CD4-positive, alpha-beta T cell (primary cell): ENCODE data around the gene MED15. TPM values are rescaled to one million over a fixed set of nuclear protein-coding genes. Genes with fewer than 3 reads are reported as not detected.

ENCODE experiments used
- ATAC-seq: fragments of 200-7000 bp; cut with Tn5 transposase; one replicate; pipeline ENCODE4 v1.10.0; 2022; ENCODE audit warnings: mild to moderate bottlenecking; ENCODE audit not compliant: poor library complexity
- CTCF ChIA-PET: fragments of 350-600 bp; sonication (Branson Sonifier 250); formaldehyde crosslinking; loops from one replicate; lab custom pipeline; 2021; ENCODE audit warnings: antibody characterized with exemption, inconsistent platforms; lab: Charles Lee
- POLR2A ChIA-PET: fragments of 350-600 bp; sonication (Branson Sonifier 250); formaldehyde crosslinking; loops from one replicate; lab custom pipeline; 2021; ENCODE audit warnings: antibody characterized with exemption, inconsistent platforms; lab: Charles Lee
- DNase-seq, 14 experiments: peaks; one replicate each; pipeline ENCODE4 v3.0.0-alpha.2; 2013 to 2020; ENCODE audit warnings: mixed read lengths in 2 of 14
- H3K27ac ChIP-seq, 2 donors: one replicate each; pipeline versions ENCODE4 v1.5.1 to v1.7.0; 2013; ENCODE audit warnings: low read length in 2 of 2, low read depth in 1 of 2, mild to moderate bottlenecking in 1 of 2
- H3K27me3 ChIP-seq, 2 experiments: 1 replicate in 1 of 2; 2 replicates in 1 of 2; pipeline versions ENCODE4 v1.6.1 to v1.7.0; 2013; ENCODE audit warnings: low read length in 2 of 2, control low read depth in 1 of 2, mild to moderate bottlenecking in 1 of 2, moderate library complexity in 1 of 2; ENCODE audit not compliant: insufficient read depth in 2 of 2, control insufficient read depth in 1 of 2
- H3K36me3 ChIP-seq: one replicate; pipeline ENCODE4 v1.6.1; 2013; ENCODE audit warnings: low read length, control low read depth; ENCODE audit not compliant: insufficient read depth
- H3K4me1 ChIP-seq: one replicate; pipeline ENCODE4 v1.6.1; 2013; ENCODE audit warnings: low read length, control low read depth; ENCODE audit not compliant: insufficient read depth
- H3K4me3 ChIP-seq: one replicate; pipeline ENCODE4 v1.5.1; 2013; ENCODE audit warnings: mild to moderate bottlenecking, low read length, moderate library complexity
- H3K9me3 ChIP-seq, 2 experiments: 1 replicate in 1 of 2; 2 replicates in 1 of 2; pipeline versions ENCODE4 v1.6.1 to v1.7.0; 2013; ENCODE audit warnings: low read length in 2 of 2, mild to moderate bottlenecking in 2 of 2, control low read depth in 1 of 2, moderate library complexity in 1 of 2; ENCODE audit not compliant: control insufficient read depth in 1 of 2, insufficient read depth in 1 of 2
- H3K27ac Mint-ChIP-seq: one replicate; pipeline ENCODE4 v1.8.0; 2020; ENCODE audit warnings: mixed read lengths
- H3K27me3 Mint-ChIP-seq: one replicate; pipeline ENCODE4 v1.8.0; 2021; ENCODE audit warnings: mixed read lengths
- H3K36me3 Mint-ChIP-seq: one replicate; pipeline ENCODE4 v1.8.0; 2021; ENCODE audit warnings: low read depth, mixed read lengths
- H3K4me1 Mint-ChIP-seq: one replicate; pipeline ENCODE4 v1.8.0; 2021; ENCODE audit warnings: low read depth, mixed read lengths
- H3K4me3 Mint-ChIP-seq: one replicate; pipeline ENCODE4 v1.8.0; 2020; ENCODE audit warnings: mild to moderate bottlenecking, mixed read lengths
- H3K9me3 Mint-ChIP-seq: one replicate; pipeline ENCODE4 v1.8.0; 2020; ENCODE audit warnings: mixed read lengths
- CTCF ChIP-seq: fragments of 200-600 bp; IDR thresholded peaks from one replicate; pipeline ENCODE4 v1.8.0; 2022; ENCODE audit warnings: antibody characterized with exemption, mild to moderate bottlenecking
- intact Hi-C, 2 experiments: fragments of 100-400 bp; cut with DNase I in 1 of 2; cut with micrococcal nuclease in 1 of 2; formaldehyde crosslinking; loops; one replicate each; pipeline versions ENCODE4 v1.15.1 to v1.9.0; 2023 to 2025; cut with DNase I, micrococcal nuclease
- total RNA-seq, 174 experiments: library from RNA in 2 of 174; stranded (reverse) in 2 of 174; gene quantifications; one replicate each; pipeline ENCODE4 v1.2.3 and lab custom pipeline; 2021 to 2026

Gene MED15
- total RNA-seq, 2 experiments from 2014 or later = 181 to 191 TPM

- CTCF ChIA-PET = no interaction called here
- intact Hi-C loops = loop anchor here in 1 of 2 experiments (10.0 kb wide), 1 partner anchor 96 kb away; no protein-coding TSS in a partner anchor
- Histone ChIP-seq H3K4me1 (peaks cover 51% of the 10 kb centered on the region), H3K9me3 (no peaks in the 10 kb centered on the region), H3K4me3 (no peak overlapping the region), H3K27ac (no peak overlapping the region), H3K27me3 (no peaks in the 10 kb centered on the region), H3K36me3 (peaks cover 18% of the 10 kb centered on the region)
- no peak overlapping the region for H3K4me3 Mint-ChIP-seq
- DNase-seq = no peak
- ATAC-seq = no peak
- TF ChIP-seq CTCF = no peak
- H3K4me1 Mint-ChIP-seq = peaks cover 58% of the 10 kb centered on the region
- H3K27me3 Mint-ChIP-seq = no peaks in the 10 kb centered on the region
- H3K9me3 Mint-ChIP-seq = no peaks in the 10 kb centered on the region
- H3K27ac Mint-ChIP-seq = peak overlapping the region; percentile 15
- H3K36me3 Mint-ChIP-seq = peaks cover 45% of the 10 kb centered on the region
- POLR2A ChIA-PET = interaction anchor here (1.0 kb wide), 1 partner anchor 36 kb away, joined by 3 read pairs; no protein-coding TSS in a partner anchor
Measured at GRCh38 chr22:20459152-20459542, 48.3 kb upstream of the MED15 start.

- Mint-ChIP-seq H3K4me3 (no peak overlapping the region), H3K27ac (peak overlapping the region; percentile 15), H3K36me3 (peaks cover 44% of the 10 kb centered on the region), H3K27me3 (no peaks in the 10 kb centered on the region), H3K9me3 (no peaks in the 10 kb centered on the region), H3K4me1 (peaks cover 65% of the 10 kb centered on the region)
- Histone ChIP-seq H3K36me3 (peaks cover 18% of the 10 kb centered on the region), H3K4me3 (no peak overlapping the region), H3K27me3 (no peaks in the 10 kb centered on the region), H3K27ac (no peak overlapping the region), H3K4me1 (peaks cover 58% of the 10 kb centered on the region), H3K9me3 (no peaks in the 10 kb centered on the region)
- no peak for DNase-seq
- intact Hi-C loops = loop anchor here in 1 of 2 experiments (10.0 kb wide), 1 partner anchor 95 kb away; no protein-coding TSS in a partner anchor
- ChIA-PET CTCF (interaction anchor here (0.5 to 1.1 kb wide), 2 partner anchors 29 to 155 kb away, joined by 3 read pairs; no protein-coding TSS in a partner anchor), POLR2A (interaction anchor here (1.0 kb wide), 1 partner anchor 35 kb away, joined by 3 read pairs; no protein-coding TSS in a partner anchor)
- ATAC-seq = no peak
- TF ChIP-seq CTCF = no peak
Measured at GRCh38 chr22:20459862-20460261, 47.5 kb upstream of the MED15 start.

- peaks cover 71% of the 10 kb centered on the region for H3K4me1 ChIP-seq
- TF ChIP-seq CTCF = no peak
- no peaks in the 10 kb centered on the region for H3K27me3 ChIP-seq
- H3K27ac ChIP-seq = peak overlapping the region; percentile 82 to 88
- Mint-ChIP-seq H3K36me3 (peaks cover 26% of the 10 kb centered on the region), H3K4me1 (peaks cover 68% of the 10 kb centered on the region), H3K27ac (peak overlapping the region; percentile 96), H3K4me3 (peak overlapping the region; percentile 81), H3K9me3 (no peaks in the 10 kb centered on the region), H3K27me3 (no peaks in the 10 kb centered on the region)
- H3K9me3 ChIP-seq = no peaks in the 10 kb centered on the region
- intact Hi-C loops = loop anchor here in 1 of 2 experiments (1.0 kb wide), 1 partner anchor 33 kb away; no protein-coding TSS in a partner anchor
- peak overlapping the region; percentile 0 for H3K4me3 ChIP-seq
- peaks cover 5% of the 10 kb centered on the region for H3K36me3 ChIP-seq
- ChIA-PET CTCF (interaction anchor here (0.6 to 2.2 kb wide), 7 partner anchors 7 to 225 kb away, joined by 3 to 11 read pairs (median 5); no protein-coding TSS in a partner anchor), POLR2A (interaction anchor here (0.6 to 3.6 kb wide), 31 partner anchors 9 to 571 kb away, joined by 3 to 67 read pairs (median 7); partner anchors contain the start of genes DGCR6L, KLHL22, MED15 and PI4KA)
- DNase-seq (peak in 13 of 14 experiments; percentile 21 to 84 (median 40)), ATAC-seq (peak; percentile 62)
Measured at GRCh38 chr22:20463324-20464095, 43.9 kb upstream of the MED15 start.
